Effector CD4-positive, alpha-beta T cell (primary cell): Measurements from ENCODE around the gene MRPL37.
"Not testable (repeated sequence)": the region's sequence is repeated elsewhere in the genome, so short reads cannot be mapped to it uniquely, and the experiment has no call there.

Experiments
- DNase-seq: peaks from one replicate; pipeline ENCODE4 v3.0.0-alpha.2; 2020
- total RNA-seq: gene quantifications from one replicate; lab custom pipeline; 2026; lab: John Stamatoyannopoulos, UW

MRPL37 gene
- total RNA-seq, result 17.8 reads per million, percentile 44 among the genes with 10 or more reads in this experiment

DNA sequence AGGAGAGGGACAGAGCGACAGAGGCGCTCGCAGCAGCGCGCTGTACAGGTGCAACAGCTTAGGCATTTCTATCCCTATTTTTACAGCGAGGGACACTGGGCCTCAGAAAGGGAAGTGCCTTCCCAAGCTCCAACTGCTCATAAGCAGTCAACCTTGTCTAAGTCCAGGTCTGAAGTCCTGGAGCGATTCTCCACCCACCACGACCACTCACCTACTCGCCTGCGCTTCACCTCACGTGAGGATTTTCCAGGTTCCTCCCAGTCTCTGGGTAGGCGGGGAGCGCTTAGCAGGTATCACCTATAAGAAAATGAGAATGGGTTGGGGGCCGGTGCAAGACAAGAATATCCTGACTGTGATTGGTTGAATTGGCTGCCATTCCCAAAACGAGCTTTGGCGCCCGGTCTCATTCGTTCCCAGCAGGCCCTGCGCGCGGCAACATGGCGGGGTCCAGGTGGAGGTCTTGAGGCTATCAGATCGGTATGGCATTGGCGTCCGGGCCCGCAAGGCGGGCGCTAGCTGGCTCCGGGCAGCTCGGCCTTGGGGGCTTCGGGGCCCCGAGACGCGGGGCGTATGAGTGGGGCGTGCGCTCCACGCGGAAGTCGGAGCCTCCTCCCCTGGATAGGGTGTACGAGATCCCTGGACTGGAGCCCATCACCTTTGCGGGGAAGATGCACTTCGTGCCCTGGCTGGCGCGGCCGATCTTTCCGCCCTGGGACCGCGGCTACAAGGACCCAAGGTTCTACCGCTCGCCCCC is at the start of gene MRPL37, which contains the start of gene CYB5RL:
Gene MRPL37 (plus strand): TSS at position 403 of the 754 bp plus-strand sequence. CDS start 77 bp downstream, at position 480.
Gene CYB5RL (minus strand): TSS at position 266 of the 754 bp plus-strand sequence. CDS start 4,414 bp downstream, outside the sequence.
- peak; percentile 88 for DNase-seq

DNA sequence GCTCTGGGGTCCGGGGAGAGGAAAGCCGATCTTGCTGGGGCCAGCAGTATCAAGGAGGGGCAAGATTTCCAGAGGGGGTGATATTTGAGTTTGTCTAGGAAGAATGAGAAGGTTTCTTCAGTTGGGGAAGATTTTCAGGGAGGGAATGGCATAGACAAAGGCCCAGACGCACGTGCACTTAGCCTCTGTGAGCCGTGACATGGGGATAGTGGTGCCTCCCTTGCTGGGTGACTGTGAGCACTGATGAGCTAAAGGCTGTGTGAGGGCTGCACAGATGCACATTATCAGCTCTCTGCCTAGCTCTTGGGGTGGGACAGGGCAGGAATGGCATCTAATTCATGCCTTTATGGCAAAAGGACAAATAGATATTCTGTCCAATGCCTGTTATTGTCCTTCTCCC is 49.0 kb upstream of the MRPL37 start:
- no peak for DNase-seq

DNA sequence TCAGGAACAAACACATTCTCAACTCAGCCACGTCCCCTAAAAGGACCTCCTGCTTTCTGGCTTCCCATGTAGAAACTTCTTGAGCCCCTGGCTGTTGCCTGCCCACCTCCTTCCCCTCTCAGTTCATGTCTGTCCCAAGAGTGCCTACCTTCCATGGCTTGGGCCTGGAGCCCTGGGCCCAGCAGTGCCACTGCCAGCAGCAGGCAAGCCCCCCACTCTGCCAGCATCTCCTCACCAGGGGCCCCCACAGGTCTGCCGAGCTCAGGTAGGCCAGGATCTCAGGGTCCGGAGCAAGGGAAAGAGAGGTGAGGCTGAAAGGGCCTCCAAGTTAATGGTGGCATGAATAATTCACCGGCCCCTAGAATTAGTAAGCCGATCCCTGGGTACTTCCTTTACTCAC is 47.3 kb upstream of the MRPL37 start, which contains the start of gene CDCP2:
Gene CDCP2 (minus strand): TSS at position 305 of the 400 bp plus-strand sequence. CDS start 78 bp downstream, at position 227.
- no peak for DNase-seq

DNA sequence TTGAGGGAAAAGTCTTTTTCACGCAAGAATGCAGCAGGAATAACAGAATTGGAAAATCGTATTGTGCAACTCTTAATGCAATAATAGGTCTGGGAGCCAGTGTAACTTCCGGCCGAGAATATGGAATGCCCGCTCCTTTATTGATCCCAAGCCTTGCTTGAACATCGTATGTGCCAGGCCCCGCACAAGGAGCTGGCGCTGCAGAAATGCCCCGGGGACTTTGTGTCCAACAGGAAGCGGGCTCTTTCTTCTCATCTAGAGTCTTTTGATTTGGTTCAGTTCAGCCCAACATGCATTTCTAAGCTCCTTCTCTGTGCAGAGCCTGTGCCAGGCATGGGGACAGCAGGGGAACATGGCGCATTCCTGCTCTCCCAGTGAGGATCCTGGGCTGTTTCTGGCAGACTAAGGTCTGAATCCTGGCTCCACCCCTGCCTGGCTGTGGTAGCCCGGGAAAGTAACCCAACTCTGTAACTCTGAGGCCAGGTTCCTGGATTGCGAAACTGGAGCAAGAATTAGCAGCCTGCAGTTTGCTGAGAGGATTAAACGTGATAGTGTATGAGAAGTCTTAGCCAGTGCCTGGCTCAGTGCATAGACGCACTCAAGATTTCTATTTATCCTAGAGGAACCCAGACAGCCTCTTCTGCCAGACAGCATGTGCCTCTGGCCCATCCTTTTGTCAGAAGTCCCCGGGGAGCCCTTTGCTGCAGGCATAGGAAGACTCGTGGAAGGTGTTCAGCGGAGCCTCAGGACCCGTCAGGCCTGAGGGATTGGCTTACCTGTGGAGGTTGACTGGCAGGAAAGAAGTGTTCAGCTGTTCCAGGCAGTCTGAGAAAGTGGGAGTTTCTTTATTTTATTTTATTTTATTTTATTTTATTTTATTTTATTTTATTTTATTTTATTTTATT is 46.2 kb upstream of the MRPL37 start:
- no peak for DNase-seq

DNA sequence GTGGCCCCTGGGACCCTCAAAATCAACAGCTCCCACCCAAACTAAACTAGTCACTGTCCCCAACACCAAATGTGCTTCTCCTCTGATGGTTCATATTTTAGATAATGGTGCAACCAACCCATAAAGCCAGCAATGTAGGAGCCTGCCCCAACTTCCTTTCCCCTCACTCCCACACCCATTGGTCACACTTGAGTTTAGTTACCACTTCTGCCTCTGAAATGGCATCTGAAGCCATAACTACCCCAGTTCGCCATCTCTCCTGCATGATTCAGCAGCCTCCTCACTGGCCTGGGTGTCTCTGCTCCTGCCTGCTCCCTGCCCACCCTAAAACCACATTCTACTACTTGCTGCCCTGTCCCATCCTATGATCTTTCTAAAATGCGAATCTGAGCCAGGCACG is 43.8 kb upstream of the MRPL37 start:
- no peak for DNase-seq

DNA sequence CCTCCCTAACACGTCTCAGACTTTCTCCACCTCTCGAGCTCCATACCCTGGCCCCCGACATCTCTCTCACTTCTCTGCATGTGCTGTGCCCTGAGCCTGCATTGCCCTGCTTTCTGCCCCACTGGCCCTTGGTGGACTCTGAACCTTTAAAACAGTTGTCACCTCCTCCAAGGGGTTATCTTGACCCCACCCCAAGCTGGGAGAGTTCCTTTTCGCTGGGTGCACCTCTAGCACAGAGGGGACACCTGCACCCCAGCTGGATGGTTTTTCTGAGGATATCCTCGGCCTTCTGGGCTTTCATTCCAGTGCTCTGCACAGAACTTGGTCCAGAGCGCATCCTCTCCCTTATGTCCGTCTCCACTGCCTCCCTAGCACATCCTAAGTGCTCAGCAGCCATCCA is 43.0 kb upstream of the MRPL37 start:
- no peak for DNase-seq

DNA sequence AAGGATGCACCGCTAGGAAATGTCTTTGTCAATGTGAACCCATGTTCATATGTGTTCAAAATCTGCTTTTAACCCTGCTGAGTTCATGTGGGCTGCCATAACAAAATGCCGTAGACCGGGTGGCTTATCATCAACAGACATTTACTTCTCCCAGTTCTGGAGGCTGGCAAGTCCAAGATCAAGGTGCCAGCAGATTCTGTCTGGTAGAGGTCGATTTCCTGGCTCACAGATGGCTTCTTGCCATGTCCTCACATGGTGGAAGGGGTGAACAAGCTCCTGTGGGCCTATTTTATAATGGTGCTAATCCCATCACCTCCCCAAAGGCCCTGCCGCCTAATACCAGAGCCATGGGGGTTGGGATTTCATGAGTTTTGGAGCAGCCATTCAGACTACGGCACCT is 42.6 kb upstream of the MRPL37 start:
- no peak for DNase-seq

DNA sequence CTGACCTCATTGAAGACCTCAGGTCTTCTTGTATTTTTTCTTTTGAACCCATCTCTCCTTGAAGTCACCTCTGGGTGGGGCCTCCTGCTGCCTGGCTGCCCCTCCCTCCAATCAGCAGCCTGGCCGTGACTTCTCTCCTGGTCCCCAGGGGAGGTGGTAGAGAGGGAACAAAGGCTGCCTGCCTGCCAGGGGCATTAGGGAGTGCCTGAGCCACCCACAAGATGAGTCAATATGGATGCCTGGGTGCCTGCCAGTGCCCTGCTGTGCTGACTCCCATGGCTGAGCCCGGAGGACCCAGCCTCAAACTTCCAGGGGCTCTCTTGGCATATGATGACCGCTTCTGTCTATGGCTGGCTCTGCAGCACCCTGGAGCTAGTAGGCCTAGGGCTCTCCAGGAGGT is 41.9 kb upstream of the MRPL37 start:
- DNase-seq, result no peak

DNA sequence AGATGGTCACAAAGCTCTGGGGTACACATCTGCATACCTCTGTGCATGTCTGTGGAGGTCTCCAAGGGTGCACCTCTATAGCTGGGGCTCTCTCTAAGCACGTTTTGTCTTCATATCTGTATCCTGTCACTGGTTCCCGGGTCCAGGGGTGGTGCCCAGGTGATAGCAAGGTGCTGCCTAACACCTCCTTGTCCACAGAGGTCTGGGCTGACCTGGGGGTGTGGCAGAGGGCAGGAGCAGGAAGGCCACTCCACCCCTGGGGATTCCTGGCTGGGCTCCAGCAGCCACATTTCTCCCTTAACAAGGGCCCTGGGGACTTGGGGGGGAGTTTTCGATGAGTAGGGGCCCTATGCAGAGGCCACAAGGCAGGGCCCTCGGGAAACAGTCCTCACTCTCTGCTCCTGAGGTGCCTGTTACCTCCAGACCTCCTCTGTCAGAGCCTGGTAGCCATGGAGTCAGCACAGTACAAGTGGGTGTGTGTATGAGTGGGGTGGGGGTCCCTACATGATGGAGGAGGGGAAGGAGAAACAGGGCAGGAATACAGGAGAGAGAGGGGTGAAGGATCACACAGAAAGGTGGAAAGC is 40.1 kb upstream of the MRPL37 start:
- DNase-seq, result no peak

DNA sequence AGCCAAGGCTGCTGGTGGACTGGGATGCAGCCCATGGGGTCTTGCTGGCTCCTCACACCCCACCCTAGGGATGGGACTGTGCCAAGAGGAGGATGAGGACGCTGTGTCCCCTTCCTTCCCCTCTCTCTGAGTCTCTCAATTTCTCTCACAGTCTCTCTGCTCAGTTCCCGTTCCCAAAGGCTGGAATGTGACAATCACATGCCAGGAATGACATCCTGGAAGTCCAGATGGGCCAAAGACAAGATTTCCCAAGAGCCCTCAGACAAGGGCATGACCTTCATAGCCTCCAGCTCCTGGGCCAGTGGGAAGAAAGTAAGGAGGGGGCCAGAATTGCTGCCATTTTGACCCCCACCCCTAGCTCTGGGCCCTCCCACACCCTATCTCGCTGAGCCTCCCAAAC is 39.6 kb upstream of the MRPL37 start:
- DNase-seq, result no peak

DNA sequence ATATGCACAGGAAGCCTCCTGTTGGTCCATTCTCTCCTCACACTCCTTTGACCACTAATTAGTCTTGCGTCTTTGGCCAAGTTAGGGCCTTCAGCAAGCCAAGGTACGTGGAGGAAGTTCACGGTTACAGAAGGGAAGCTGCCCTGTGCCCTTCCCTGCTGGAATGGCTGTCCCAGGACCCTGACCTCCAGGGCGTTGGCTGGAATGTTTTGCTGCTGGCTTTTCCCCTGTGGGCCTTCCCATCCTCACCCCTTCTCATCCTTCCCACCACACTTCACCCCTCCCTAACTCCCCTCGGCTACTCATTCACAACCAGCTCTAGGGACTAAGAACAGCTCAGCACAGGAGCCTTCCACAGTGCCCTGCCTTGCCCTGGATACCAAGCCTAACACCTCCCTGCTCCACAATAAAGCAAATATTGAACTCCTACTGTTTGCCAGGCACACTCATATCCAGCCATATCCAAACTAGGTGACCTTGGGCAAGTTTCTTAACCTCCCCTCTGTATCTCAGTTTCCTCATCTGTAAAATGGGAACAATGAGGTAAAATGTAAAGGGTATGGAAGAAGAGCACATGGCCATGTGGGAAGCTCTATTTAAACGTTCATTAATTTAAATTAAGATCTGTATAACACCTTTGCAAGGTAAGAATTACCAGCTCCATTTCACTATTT is 38.3 kb upstream of the MRPL37 start:
- DNase-seq, result no peak

DNA sequence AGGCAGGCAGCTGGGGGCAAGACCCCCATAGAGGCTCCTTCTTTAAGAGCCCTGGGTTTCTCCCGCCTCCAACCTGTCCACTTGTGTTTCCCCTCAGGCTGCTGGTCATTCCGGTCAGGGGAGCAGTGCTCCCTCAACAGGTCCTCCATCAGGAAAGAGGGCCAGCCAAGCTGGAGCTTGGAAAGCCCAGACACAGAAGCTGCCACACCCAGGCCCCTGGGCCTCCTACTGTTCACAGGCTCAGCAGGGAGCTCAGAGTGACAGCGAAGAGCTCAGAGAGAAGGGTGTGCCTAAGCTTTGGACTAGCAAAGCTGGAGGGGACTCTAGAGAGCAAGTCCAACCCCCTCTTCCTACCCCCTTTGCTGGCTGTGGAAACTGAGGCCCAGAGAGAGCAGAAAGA is 36.9 kb upstream of the MRPL37 start:
- DNase-seq, result no peak

DNA sequence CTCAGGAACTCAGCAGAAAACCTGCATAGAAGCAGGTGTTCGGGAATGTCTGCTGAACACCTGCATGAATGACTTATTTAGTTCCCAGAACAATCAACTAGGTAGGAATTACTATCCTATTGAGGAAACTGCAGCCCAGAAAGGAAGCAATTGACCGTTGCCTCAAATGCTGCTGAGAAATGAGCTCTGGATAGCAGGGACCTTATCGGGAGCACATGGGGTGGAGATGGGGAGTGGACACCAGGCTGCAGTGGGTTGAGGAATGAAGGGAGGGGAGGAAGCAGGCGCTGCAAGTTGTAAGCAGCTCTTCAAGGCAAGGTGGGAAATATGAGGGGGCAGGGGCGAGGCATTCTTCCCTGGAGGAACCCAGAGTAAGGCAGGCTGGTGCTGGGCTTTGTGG is 36.4 kb upstream of the MRPL37 start:
- no peak for DNase-seq

DNA sequence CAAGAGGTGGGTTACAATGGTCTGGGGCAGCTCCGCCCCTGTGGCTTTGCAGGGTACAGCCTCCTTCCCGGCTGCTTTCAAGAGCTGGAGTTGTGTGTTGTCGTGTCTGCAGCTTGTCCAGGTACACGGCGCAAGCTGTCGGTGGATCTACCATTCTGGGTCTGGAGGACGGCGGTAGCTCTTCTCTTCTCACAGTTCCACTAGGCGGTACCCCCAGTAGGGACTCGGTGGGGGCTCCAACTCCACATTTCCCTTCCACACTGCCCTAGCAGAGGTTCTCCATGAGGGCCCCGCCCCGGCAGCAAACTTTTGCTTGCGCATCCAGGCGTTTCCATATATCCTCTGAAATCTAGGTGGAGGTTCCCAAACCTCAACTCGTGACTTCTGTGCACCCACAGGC is 34.8 kb upstream of the MRPL37 start:
- DNase-seq, result no peak

DNA sequence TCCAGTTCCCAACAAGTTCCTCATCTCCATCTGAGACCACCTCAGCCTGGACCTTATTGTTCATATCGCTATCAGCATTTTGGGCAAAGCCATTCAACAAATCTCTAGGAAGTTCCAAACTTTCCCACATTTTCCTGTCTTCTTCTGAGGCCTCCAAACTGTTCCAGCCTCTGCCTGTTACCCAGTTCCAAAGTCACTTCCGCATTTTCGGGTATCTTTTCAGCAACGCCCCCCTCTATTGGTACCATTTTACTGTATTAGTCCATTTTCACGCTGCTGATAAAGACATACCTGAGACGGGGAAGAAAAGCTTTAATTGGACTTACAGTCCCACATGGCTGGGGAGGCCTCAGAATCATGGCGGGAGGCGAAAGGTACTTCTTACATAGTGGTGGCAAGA is 33.6 kb upstream of the MRPL37 start:
- not testable (repeated sequence) for DNase-seq

DNA sequence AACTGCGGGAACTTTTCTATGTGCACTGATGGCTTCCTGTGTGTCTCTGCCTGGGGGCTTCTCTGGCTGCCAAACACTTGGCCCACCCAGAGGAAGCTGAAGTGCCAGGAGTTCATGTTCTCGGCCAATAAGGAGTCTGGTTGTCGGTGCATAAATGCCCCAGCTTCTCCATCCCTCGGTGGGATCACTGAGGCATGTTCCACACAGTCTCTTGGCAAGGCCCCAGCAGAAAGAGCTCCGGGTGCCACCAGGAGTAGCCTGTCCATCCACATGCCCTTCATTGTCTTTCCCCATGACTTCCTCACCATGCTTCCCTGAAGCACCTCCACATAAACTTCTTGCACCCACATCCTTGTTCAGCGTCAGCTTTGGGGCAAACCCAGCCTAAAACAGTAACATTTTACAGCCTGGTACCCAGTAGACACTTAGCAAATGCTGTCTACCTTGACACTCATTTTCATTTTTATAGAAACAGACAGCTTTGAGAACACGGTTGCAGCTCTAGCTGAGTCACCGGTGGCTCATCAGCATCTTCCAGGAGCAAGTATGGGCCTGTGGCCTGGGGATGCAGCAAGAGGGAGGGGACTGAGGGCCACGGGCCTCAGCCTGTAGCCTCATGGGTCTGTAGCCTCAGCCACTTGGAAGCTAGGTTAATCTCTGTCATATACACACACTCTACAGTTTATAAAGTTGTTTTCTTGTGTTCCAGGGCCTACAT is 32.4 kb upstream of the MRPL37 start:
- no peak for DNase-seq

DNA sequence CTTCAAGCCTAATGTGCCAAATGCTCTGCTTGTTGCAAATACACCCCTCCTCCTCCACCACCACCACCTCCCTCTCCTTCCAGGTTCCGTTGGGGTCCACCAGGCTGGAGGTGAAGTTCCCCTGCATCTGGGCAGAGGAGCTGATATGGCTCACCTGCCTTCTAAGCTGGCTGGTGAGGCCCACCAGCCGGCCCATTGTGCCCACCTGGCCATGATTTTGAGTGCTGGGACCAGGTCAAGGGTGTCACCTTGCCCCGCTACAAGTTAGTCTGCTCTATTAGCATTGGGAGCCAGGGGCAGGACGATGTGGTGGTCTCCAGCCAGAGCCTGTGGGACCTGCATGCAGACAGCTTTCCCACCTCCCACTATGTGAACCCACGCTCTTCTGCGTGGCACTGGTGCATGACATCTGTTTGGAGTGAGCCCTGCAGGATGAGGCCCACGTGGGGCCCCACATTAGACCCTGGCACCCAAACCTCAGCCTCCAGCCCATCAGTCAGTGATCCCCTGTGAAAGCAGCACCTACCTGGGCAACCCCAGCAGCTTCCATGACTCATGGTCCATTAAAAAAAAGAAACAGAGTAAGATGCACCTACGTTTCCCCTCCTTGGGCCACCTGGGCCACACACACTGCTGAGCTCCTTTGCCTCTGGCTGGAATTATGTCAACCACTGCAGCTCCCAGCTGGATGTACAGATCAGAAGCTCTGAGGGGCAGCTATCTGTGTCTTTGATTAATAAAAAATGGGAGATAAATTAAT is 31.6 kb upstream of the MRPL37 start:
- no peak for DNase-seq

DNA sequence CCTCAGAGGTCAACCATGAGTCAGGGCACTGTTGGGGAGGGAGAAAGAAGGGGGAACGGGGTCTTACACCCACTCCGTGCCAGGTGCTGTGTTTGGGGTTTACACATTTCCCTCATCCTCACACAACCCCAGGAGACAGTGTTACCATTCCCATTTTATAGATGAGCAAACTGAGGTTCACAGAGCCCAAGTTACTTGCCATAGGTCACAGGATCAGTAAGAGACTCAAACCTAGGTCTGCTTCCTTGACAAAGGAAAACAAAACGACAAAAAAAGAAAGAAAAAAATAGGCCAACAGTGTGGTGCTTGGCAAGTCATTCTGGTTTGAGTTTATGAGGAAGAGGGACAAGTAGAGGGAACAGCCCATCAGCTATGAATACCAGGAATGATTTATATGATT is 30.9 kb upstream of the MRPL37 start:
- no peak for DNase-seq

DNA sequence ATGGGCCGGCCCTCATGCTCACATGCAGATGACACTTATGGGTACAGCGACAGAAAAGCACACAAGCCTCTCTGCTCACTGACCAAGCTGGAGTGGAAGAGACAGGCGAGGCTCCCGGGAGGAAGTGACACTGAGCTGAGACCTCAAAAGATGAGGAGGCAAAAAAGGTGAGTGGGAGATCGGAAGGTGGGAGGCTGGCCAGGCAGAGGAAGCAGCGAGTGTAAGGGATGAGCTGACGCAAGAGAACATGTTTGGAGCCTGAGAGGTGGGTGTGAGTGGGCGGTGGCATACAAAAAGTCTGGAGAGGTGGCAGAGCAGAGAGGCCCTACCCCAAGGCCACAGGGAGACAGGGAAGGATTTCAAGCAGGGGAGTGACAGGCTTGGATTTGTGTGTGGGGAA is 29.0 kb upstream of the MRPL37 start:
- no peak for DNase-seq

DNA sequence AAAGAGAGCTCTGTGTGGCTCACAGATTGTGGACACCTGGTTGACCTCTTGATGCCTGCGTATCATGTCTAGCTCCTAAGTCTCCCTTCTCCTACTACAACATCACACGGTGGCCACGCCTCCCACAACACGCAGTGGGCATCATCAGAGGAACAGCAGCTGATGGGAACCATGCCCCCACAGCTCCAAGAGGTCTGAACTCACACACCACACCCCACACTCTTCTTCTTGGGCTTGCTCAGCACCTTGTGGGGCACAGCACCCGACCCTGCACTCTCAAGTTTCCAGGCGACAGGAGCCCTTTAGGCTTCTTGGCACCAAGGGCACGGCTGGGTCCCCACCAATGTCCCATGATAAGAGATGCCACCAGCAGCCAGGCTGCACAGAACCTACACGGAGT is 28.4 kb upstream of the MRPL37 start:
- DNase-seq, result no peak
